CD4-positive, alpha-beta T cell (primary cell): ENCODE measurements around the gene ADGRV1. TPM values are rescaled to one million over a fixed set of nuclear protein-coding genes. Genes with fewer than 3 reads are reported as not detected.

ENCODE experiments used
- ATAC-seq: fragments of 200-7000 bp; cut with Tn5 transposase; one replicate; pipeline ENCODE4 v1.10.0; 2022; ENCODE audit warnings: mild to moderate bottlenecking; ENCODE audit not compliant: poor library complexity
- CTCF ChIA-PET: fragments of 350-600 bp; sonication (Branson Sonifier 250); formaldehyde crosslinking; loops from one replicate; lab custom pipeline; 2021; ENCODE audit warnings: antibody characterized with exemption, inconsistent platforms; lab: Charles Lee
- POLR2A ChIA-PET: fragments of 350-600 bp; sonication (Branson Sonifier 250); formaldehyde crosslinking; loops from one replicate; lab custom pipeline; 2021; ENCODE audit warnings: antibody characterized with exemption, inconsistent platforms; lab: Charles Lee
- DNase-seq, 14 experiments: peaks; one replicate each; pipeline ENCODE4 v3.0.0-alpha.2; 2013 to 2020; ENCODE audit warnings: mixed read lengths in 2 of 14
- H3K27ac ChIP-seq, 2 donors: one replicate each; pipeline versions ENCODE4 v1.5.1 to v1.7.0; 2013; ENCODE audit warnings: low read length in 2 of 2, low read depth in 1 of 2, mild to moderate bottlenecking in 1 of 2
- H3K27me3 ChIP-seq, 2 experiments: 1 replicate in 1 of 2; 2 replicates in 1 of 2; pipeline versions ENCODE4 v1.6.1 to v1.7.0; 2013; ENCODE audit warnings: low read length in 2 of 2, control low read depth in 1 of 2, mild to moderate bottlenecking in 1 of 2, moderate library complexity in 1 of 2; ENCODE audit not compliant: insufficient read depth in 2 of 2, control insufficient read depth in 1 of 2
- H3K36me3 ChIP-seq: one replicate; pipeline ENCODE4 v1.6.1; 2013; ENCODE audit warnings: low read length, control low read depth; ENCODE audit not compliant: insufficient read depth
- H3K4me1 ChIP-seq: one replicate; pipeline ENCODE4 v1.6.1; 2013; ENCODE audit warnings: low read length, control low read depth; ENCODE audit not compliant: insufficient read depth
- H3K4me3 ChIP-seq: one replicate; pipeline ENCODE4 v1.5.1; 2013; ENCODE audit warnings: mild to moderate bottlenecking, low read length, moderate library complexity
- H3K9me3 ChIP-seq, 2 experiments: 1 replicate in 1 of 2; 2 replicates in 1 of 2; pipeline versions ENCODE4 v1.6.1 to v1.7.0; 2013; ENCODE audit warnings: low read length in 2 of 2, mild to moderate bottlenecking in 2 of 2, control low read depth in 1 of 2, moderate library complexity in 1 of 2; ENCODE audit not compliant: control insufficient read depth in 1 of 2, insufficient read depth in 1 of 2
- H3K27ac Mint-ChIP-seq: one replicate; pipeline ENCODE4 v1.8.0; 2020; ENCODE audit warnings: mixed read lengths
- H3K27me3 Mint-ChIP-seq: one replicate; pipeline ENCODE4 v1.8.0; 2021; ENCODE audit warnings: mixed read lengths
- H3K36me3 Mint-ChIP-seq: one replicate; pipeline ENCODE4 v1.8.0; 2021; ENCODE audit warnings: low read depth, mixed read lengths
- H3K4me1 Mint-ChIP-seq: one replicate; pipeline ENCODE4 v1.8.0; 2021; ENCODE audit warnings: low read depth, mixed read lengths
- H3K4me3 Mint-ChIP-seq: one replicate; pipeline ENCODE4 v1.8.0; 2020; ENCODE audit warnings: mild to moderate bottlenecking, mixed read lengths
- H3K9me3 Mint-ChIP-seq: one replicate; pipeline ENCODE4 v1.8.0; 2020; ENCODE audit warnings: mixed read lengths
- intact Hi-C, 2 experiments: fragments of 100-400 bp; cut with DNase I in 1 of 2; cut with micrococcal nuclease in 1 of 2; formaldehyde crosslinking; loops; one replicate each; pipeline versions ENCODE4 v1.15.1 to v1.9.0; 2023 to 2025; cut with DNase I, micrococcal nuclease
- total RNA-seq, 174 experiments: library from RNA in 2 of 174; stranded (reverse) in 2 of 174; gene quantifications; one replicate each; pipeline ENCODE4 v1.2.3 and lab custom pipeline; 2021 to 2026
- TF ChIP-seq, protein P1 (sequence below): fragments of 200-600 bp; IDR thresholded peaks from one replicate; pipeline ENCODE4 v1.8.0; 2022; ENCODE audit warnings: antibody characterized with exemption, mild to moderate bottlenecking

ADGRV1 gene
- total RNA-seq, 2 experiments from 2014 or later = 0.81 to 1.2 TPM

DNA sequence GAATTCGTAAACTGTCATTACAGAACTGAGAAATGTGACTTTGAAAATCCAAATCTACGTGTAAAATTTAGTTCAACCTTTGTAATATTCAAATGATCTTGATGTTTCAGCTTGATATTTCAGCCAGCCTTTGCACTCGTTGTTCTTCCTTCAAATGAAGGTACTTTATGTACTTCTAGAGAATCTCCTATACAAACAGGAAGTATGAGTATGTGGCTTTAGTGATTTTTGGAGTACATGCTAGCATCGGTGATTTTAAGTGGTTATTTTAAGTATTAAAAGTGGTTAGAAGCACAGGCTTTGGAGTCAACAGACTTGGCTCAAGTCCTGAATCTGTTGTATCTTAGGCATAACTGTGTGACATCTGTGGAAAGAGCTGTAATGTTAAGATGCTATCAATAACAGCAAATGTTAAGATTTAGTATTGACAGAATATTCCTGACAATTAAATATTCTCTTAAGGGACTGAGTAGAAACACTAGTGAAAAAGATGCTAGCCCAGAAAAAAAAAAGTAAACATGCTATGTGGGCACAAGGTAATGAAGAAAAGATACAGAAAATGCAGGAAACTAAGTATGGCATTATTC is 398.0 kb downstream of the ADGRV1 start:
- no peak overlapping the region for H3K27ac Mint-ChIP-seq
- ChIA-PET POLR2A (no interaction called here), CTCF (no interaction called here)
- no peaks in the 10 kb centered on the region for H3K9me3 ChIP-seq
- no peaks in the 10 kb centered on the region for H3K36me3 ChIP-seq
- no peaks in the 10 kb centered on the region for H3K4me1 Mint-ChIP-seq
- no peaks in the 10 kb centered on the region for H3K4me1 ChIP-seq
- no peaks in the 10 kb centered on the region for H3K9me3 Mint-ChIP-seq
- DNase-seq (no peak), ATAC-seq (no peak)
- no peaks in the 10 kb centered on the region for H3K27me3 ChIP-seq
- H3K4me3 Mint-ChIP-seq = no peak overlapping the region
- no peaks in the 10 kb centered on the region for H3K36me3 Mint-ChIP-seq
- H3K27ac ChIP-seq = no peak overlapping the region
- intact Hi-C loops = no loop called here
- H3K4me3 ChIP-seq = no peak overlapping the region
- TF ChIP-seq, protein P1, sequence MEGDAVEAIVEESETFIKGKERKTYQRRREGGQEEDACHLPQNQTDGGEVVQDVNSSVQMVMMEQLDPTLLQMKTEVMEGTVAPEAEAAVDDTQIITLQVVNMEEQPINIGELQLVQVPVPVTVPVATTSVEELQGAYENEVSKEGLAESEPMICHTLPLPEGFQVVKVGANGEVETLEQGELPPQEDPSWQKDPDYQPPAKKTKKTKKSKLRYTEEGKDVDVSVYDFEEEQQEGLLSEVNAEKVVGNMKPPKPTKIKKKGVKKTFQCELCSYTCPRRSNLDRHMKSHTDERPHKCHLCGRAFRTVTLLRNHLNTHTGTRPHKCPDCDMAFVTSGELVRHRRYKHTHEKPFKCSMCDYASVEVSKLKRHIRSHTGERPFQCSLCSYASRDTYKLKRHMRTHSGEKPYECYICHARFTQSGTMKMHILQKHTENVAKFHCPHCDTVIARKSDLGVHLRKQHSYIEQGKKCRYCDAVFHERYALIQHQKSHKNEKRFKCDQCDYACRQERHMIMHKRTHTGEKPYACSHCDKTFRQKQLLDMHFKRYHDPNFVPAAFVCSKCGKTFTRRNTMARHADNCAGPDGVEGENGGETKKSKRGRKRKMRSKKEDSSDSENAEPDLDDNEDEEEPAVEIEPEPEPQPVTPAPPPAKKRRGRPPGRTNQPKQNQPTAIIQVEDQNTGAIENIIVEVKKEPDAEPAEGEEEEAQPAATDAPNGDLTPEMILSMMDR = no peak
- H3K27me3 Mint-ChIP-seq = peaks cover 27% of the 10 kb centered on the region

DNA sequence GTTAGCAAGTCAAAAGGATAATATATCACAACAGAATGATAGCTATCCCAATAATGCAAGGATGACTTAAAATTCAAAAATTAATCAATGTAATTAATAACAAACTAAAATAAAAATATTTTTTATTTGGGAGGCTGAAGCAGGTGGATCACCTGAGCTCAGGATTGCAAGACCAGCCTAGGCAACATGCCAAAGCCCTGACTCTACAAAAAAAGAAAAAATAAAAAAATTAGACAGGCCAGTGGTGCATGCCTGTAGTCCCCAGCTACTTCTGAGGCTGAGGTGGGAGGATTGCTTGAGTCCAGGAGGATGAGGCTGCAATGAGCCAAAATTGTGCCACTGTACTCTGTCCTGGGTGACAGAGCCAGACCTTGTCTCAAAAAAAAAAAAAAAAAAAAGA is 399.3 kb downstream of the ADGRV1 start:
- intact Hi-C loops = no loop called here
- no peak overlapping the region for H3K4me3 Mint-ChIP-seq
- no peaks in the 10 kb centered on the region for H3K9me3 Mint-ChIP-seq
- H3K36me3 Mint-ChIP-seq = no peaks in the 10 kb centered on the region
- H3K27me3 Mint-ChIP-seq = peaks cover 17% of the 10 kb centered on the region
- Histone ChIP-seq H3K4me1 (no peaks in the 10 kb centered on the region), H3K9me3 (no peaks in the 10 kb centered on the region), H3K27me3 (no peaks in the 10 kb centered on the region), H3K4me3 (no peak overlapping the region), H3K36me3 (no peaks in the 10 kb centered on the region), H3K27ac (no peak overlapping the region)
- TF ChIP-seq, protein P1 = no peak
- DNase-seq (no peak), ATAC-seq (no peak)
- H3K4me1 Mint-ChIP-seq = no peaks in the 10 kb centered on the region
- H3K27ac Mint-ChIP-seq = no peak overlapping the region
- POLR2A ChIA-PET = no interaction called here
- CTCF ChIA-PET = no interaction called here

DNA sequence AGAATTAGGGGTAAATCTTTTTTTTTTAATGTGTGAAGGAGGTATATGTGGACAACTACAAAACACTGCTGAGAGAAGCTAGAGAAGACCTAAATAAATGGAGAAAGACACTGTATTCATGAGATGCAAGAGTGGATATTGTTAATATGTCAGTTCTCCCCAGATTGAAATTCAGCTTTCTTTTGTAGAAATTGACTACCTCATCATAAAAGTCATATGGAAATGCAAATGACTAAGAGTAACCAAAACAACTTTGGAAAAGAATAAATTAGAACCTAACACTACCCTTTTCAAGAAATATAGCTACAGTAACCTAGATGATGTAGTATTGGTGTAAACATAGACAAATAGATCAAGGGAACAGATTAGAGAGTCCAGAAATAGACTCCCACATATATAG is 400.7 kb downstream of the ADGRV1 start:
- Histone ChIP-seq H3K27ac (no peak overlapping the region), H3K36me3 (no peaks in the 10 kb centered on the region), H3K4me3 (no peak overlapping the region), H3K4me1 (no peaks in the 10 kb centered on the region), H3K27me3 (no peaks in the 10 kb centered on the region), H3K9me3 (no peaks in the 10 kb centered on the region)
- Mint-ChIP-seq H3K27ac (no peak overlapping the region), H3K4me3 (no peak overlapping the region), H3K4me1 (no peaks in the 10 kb centered on the region), H3K9me3 (no peaks in the 10 kb centered on the region), H3K27me3 (peaks cover 15% of the 10 kb centered on the region), H3K36me3 (no peaks in the 10 kb centered on the region)
- intact Hi-C loops = no loop called here
- ChIA-PET CTCF (no interaction called here), POLR2A (no interaction called here)
- ATAC-seq (no peak), DNase-seq (no peak)
- TF ChIP-seq, protein P1 = no peak
